Stomach (tissue), 9 donors: Measurements from ENCODE around the gene CFAP46. TPM values are rescaled to one million over a fixed set of nuclear protein-coding genes. Genes with fewer than 3 reads are reported as not detected.

ENCODE experiments used
- DNase-seq, 2 donors: peaks; one replicate each; pipeline versions ENCODE4 v3.0.0 to v3.0.0-alpha.2; 2013 to 2019
- H3K27ac ChIP-seq, 5 donors: fragments of 200-600 bp in 4 of 5; sonication (generic) in 4 of 5; one replicate each; pipeline ENCODE4 v1.5.1; 2013 to 2019; ENCODE audit warnings: mild to moderate bottlenecking in 1 of 5, moderate library complexity in 1 of 5
- H3K27me3 ChIP-seq, 3 donors: fragments of 200-600 bp; sonication (generic); one replicate each; pipeline ENCODE4 v1.5.1; 2017 to 2019; ENCODE audit warnings: mixed run types in 1 of 3
- H3K36me3 ChIP-seq, 4 donors: fragments of 200-600 bp; sonication (generic); 1 replicate in 3 of 4; 2 replicates in 1 of 4; pipeline ENCODE4 v1.5.1; 2016 to 2019
- H3K4me1 ChIP-seq, 4 donors: fragments of 200-600 bp; sonication (generic); one replicate each; pipeline ENCODE4 v1.5.1; 2016 to 2019
- H3K4me3 ChIP-seq, 4 donors: fragments of 200-600 bp; sonication (generic) in 3 of 4; one replicate each; pipeline ENCODE4 v1.5.1; 2016 to 2019; ENCODE audit warnings: mild to moderate bottlenecking in 1 of 4
- H3K9me3 ChIP-seq, 4 donors: fragments of 200-600 bp; sonication (generic); one replicate each; pipeline ENCODE4 v1.5.1; 2016 to 2019
- CTCF ChIP-seq, 7 experiments: fragments of 450-650 bp in 4 of 7; fragments of 200-600 bp in 3 of 7; sonication (generic) in 3 of 7; IDR thresholded peaks; one replicate each; pipeline ENCODE4 v1.5.1; 2016 to 2019; ENCODE audit warnings: antibody characterized with exemption in 7 of 7, control low read depth in 2 of 7, mild to moderate bottlenecking in 1 of 7
- EP300 ChIP-seq: sonication (generic); formaldehyde crosslinking; IDR thresholded peaks from one replicate; pipeline ENCODE4 v1.6.1; 2017; ENCODE audit warnings: antibody characterized with exemption
- POLR2A ChIP-seq, 4 donors: fragments of 450-650 bp; IDR thresholded peaks; one replicate each; pipeline ENCODE4 v1.6.1; 2016; ENCODE audit warnings: antibody characterized with exemption in 4 of 4, control low read depth in 2 of 4, mild to moderate bottlenecking in 1 of 4, moderate library complexity in 1 of 4
- POLR2AphosphoS5 ChIP-seq, 3 donors: sonication (generic); formaldehyde crosslinking; IDR thresholded peaks; one replicate each; pipeline ENCODE4 v1.6.1; 2016; ENCODE audit warnings: antibody characterized with exemption in 3 of 3
- WGBS, 5 donors: extraction: QIAGEN DNeasy Blood & Tissue Kit in 3 of 5; methylation state at CpG; one replicate each; pipeline versions ENCODE4 v1.1.5 to v1.1.7; 2013 to 2018; 5-methylcytosine and 5-hydroxymethylcytosine counted together
- intact Hi-C: fragments of 100-400 bp; cut with DNase I; formaldehyde crosslinking; loops from one replicate; pipeline ENCODE4 v1.15.1; 2023; ENCODE audit warnings: low total_unique reads
- polyA plus RNA-seq, 3 donors: library from polyadenylated mRNA; stranded (reverse); fragments of 200-250 nt; gene quantifications; one replicate each; pipeline ENCODE4 v1.2.3, GENCODE V29; 2013
- total RNA-seq, 5 donors: library from RNA; depleted of rRNA; stranded (reverse); fragments of >200 nt; gene quantifications; one replicate each; pipeline versions ENCODE4 v1.1.0 to v1.2.3, GENCODE V29; 2014 to 2016
- donor health status: healthy with polysubstance abuse.
- donor health status: Bipolar disorder and iron deficiency.
- donor health status: healthy.

Gene CFAP46
- total and polyA plus RNA-seq, 8 donors, result under 0.01 to 5.8 (median 1.8) TPM; not detected in 1

- intact Hi-C loops, result no loop called here
- Histone ChIP-seq H3K27me3 (peaks cover 0 to 68% (median 10%) of the 10 kb centered on the region in 3 donors), H3K4me1 (peaks cover 6 to 12% (median 10%) of the 10 kb centered on the region in 4 donors), H3K27ac (no peak overlapping the region), H3K9me3 (no peaks in the 10 kb centered on the region), H3K36me3 (peaks cover 0 to 5% (median 0%) of the 10 kb centered on the region in 4 donors), H3K4me3 (no peak overlapping the region)
- no peak for TF ChIP-seq EP300
- TF ChIP-seq CTCF (IDR thresholded peaks at IDR 0.05), result no peak
- TF ChIP-seq POLR2AphosphoS5 (IDR thresholded peaks at IDR 0.05), result no peak
- TF ChIP-seq POLR2A (IDR thresholded peaks at IDR 0.05), result no peak
- WGBS, 5 donors, result 17 to 28% (median 26%) methylated on average over 32 to 34 of the region's 34 CpGs
- DNase-seq, result peak; percentile 24 to 41
These were observed 79.6 kb downstream of the CFAP46 start for GRCh38 chr10:132862485-132863420.

- TF ChIP-seq POLR2AphosphoS5 (IDR thresholded peaks at IDR 0.05) (no peak), POLR2A (IDR thresholded peaks at IDR 0.05) (no peak), EP300 (no peak), CTCF (IDR thresholded peaks at IDR 0.05) (no peak)
- no peak overlapping the region for H3K4me3 ChIP-seq
- H3K27ac ChIP-seq, result no peak overlapping the region
- intact Hi-C loops, result no loop called here
- peaks cover 6 to 12% (median 10%) of the 10 kb centered on the region in 4 donors for H3K4me1 ChIP-seq
- DNase-seq, result no peak
- H3K9me3 ChIP-seq, result peaks cover 0 to 6% (median 1%) of the 10 kb centered on the region in 4 donors
- H3K27me3 ChIP-seq, result peaks cover 0 to 71% (median 10%) of the 10 kb centered on the region in 3 donors
- WGBS, 5 donors, result 56 to 76% (median 59%) methylated on average over 16 to 24 of the region's 24 CpGs
- peaks cover 0 to 5% (median 2%) of the 10 kb centered on the region in 4 donors for H3K36me3 ChIP-seq
These were observed 80.4 kb downstream of the CFAP46 start for GRCh38 chr10:132861884-132862461.

DNA sequence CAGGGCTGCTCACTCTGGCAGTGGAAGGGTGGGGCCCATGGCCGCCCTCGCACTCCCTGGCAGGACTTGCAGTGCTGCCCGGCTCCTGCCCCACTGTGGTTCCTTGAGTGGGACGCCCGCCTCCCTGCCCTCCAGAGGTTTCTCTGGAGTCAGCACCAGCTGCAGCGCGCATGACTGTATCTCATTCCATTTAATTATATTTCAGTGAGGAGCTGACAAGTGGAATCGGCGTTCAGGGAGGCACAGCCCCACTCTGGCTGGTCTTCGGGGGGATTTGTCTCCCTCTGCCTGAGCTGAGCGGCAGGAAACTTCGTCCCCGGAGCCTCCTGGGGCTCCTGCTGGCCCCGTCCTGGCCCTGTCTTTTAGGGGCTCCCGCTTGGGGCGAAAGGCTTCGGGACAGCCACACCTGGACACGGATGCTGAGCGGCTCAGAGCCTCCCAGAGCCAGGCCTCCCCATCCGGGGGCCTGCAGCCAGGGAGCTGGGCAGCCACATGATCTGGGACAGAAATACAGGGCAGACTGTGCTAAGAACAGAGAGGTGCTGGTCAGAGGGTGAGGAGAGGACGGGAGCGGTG, 81.2 kb downstream of the CFAP46 start:
- no peak overlapping the region for H3K27ac ChIP-seq

GRCh38 chr10:132860532-132860931, 81.8 kb downstream of the CFAP46 start:
- H3K27ac ChIP-seq, result no peak overlapping the region
- no peak for TF ChIP-seq POLR2A (IDR thresholded peaks at IDR 0.05)
- no peak for TF ChIP-seq EP300
- no peak for TF ChIP-seq POLR2AphosphoS5 (IDR thresholded peaks at IDR 0.05)
- no peak for TF ChIP-seq CTCF (IDR thresholded peaks at IDR 0.05)
- H3K27me3 ChIP-seq, result peaks cover 0 to 59% (median 10%) of the 10 kb centered on the region in 3 donors

More for the DNA sequence above, 81.2 kb downstream of the CFAP46 start:
- H3K36me3 ChIP-seq, result peaks cover 0 to 6% (median 3%) of the 10 kb centered on the region in 4 donors
- no peak for DNase-seq
- TF ChIP-seq POLR2AphosphoS5 (IDR thresholded peaks at IDR 0.05) (no peak), POLR2A (IDR thresholded peaks at IDR 0.05) (no peak)
- H3K4me3 ChIP-seq, result no peak overlapping the region
- peaks cover 0 to 13% (median 3%) of the 10 kb centered on the region in 4 donors for H3K9me3 ChIP-seq
- H3K27me3 ChIP-seq, result peaks cover 0 to 66% (median 10%) of the 10 kb centered on the region in 3 donors
- H3K4me1 ChIP-seq, result peaks cover 6 to 12% (median 10%) of the 10 kb centered on the region in 4 donors
- 83 to 90% (median 89%) methylated on average over 21 to 22 of the region's 22 CpGs for WGBS, 5 donors
- intact Hi-C loops, result no loop called here

More at GRCh38 chr10:132860532-132860931, 81.8 kb downstream of the CFAP46 start:
- peaks cover 0 to 11% (median 3%) of the 10 kb centered on the region in 4 donors for H3K36me3 ChIP-seq
- peaks cover 6 to 12% (median 10%) of the 10 kb centered on the region in 4 donors for H3K4me1 ChIP-seq
- intact Hi-C loops, result no loop called here
- H3K9me3 ChIP-seq, result peaks cover 0 to 19% (median 6%) of the 10 kb centered on the region in 4 donors
- no peak for DNase-seq
- no peak overlapping the region for H3K4me3 ChIP-seq
- 84 to 94% (median 90%) methylated on average over 16 of the region's 16 CpGs for WGBS, 5 donors
